ENCODE data around the gene PPP2R5B.

DNA sequence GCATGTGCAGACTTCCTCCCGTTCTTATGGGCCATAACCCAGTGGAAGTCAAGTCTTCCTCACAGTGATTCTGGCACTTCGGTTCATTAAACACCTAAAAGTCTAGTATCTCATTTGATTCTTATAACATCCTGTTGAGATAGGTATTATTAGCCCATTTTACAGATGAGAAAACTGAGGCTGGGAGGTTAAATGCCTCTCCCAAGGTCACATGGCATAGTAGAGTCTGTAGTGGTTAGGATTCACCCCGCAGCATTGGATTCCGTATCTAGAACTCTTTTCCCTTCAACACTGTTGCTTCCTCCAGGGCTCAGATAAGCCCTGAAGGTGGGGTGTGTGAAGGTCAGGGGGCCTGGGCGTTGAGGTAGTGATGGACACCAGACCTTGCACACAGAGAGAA lies 7.8 kb downstream of the PPP2R5B start:
- TF ChIP-seq, protein P1, sequence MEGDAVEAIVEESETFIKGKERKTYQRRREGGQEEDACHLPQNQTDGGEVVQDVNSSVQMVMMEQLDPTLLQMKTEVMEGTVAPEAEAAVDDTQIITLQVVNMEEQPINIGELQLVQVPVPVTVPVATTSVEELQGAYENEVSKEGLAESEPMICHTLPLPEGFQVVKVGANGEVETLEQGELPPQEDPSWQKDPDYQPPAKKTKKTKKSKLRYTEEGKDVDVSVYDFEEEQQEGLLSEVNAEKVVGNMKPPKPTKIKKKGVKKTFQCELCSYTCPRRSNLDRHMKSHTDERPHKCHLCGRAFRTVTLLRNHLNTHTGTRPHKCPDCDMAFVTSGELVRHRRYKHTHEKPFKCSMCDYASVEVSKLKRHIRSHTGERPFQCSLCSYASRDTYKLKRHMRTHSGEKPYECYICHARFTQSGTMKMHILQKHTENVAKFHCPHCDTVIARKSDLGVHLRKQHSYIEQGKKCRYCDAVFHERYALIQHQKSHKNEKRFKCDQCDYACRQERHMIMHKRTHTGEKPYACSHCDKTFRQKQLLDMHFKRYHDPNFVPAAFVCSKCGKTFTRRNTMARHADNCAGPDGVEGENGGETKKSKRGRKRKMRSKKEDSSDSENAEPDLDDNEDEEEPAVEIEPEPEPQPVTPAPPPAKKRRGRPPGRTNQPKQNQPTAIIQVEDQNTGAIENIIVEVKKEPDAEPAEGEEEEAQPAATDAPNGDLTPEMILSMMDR (conservative IDR thresholded peaks at IDR 0.05; ENCODE audit: low read length), result no peak
- TF ChIP-seq EZH2phosphoT487 (IDR thresholded peaks at IDR 0.05; ENCODE audit: borderline replicate concordance, low read depth, low read length), result no peak

Data from OCI-LY7 (cell line).